GM19372 (cell line): ENCODE data around the gene SHH.
"Not testable (repeated sequence)": the region's sequence is repeated elsewhere in the genome, so short reads cannot be mapped to it uniquely, and the experiment has no call there.

Source experiments
- ATAC-seq: cut with Tn5 transposase; IDR thresholded peaks from one replicate; pipeline ENCODE4 v1.9.1; 2021; ENCODE audit warnings: mild to moderate bottlenecking, low read depth, moderate library complexity; ENCODE audit not compliant: unreplicated experiment

Gene SHH

DNA sequence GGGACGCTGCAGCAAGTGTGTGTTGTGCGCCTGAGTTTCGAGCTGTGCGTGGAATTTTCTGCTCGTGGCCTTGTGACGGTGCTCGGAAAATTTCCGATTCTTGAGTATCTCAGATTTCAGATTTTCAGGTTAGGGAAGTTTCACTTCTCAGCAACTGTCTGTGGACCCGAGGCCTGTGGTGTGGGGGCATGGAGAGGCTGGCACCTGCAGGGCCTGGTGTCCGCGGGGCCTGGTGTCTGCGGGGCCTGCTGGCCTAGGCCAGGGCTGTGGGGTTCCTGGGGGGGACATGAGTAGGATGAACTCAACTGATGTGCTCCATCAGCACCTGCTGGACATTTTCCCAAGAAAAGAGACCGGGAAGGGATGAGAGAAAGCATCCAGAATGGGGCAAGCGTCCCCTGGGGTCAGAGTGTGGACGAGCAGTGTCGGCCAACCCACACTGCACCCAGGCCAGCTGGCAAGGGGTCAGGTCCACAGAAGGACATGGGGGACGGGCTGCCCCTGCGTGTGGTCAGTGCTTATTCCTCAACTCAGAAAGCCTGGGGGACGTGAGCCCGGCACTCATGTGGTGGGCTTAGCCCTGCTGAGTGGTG is 31.3 kb upstream of the SHH start:
- no peak for ATAC-seq

DNA sequence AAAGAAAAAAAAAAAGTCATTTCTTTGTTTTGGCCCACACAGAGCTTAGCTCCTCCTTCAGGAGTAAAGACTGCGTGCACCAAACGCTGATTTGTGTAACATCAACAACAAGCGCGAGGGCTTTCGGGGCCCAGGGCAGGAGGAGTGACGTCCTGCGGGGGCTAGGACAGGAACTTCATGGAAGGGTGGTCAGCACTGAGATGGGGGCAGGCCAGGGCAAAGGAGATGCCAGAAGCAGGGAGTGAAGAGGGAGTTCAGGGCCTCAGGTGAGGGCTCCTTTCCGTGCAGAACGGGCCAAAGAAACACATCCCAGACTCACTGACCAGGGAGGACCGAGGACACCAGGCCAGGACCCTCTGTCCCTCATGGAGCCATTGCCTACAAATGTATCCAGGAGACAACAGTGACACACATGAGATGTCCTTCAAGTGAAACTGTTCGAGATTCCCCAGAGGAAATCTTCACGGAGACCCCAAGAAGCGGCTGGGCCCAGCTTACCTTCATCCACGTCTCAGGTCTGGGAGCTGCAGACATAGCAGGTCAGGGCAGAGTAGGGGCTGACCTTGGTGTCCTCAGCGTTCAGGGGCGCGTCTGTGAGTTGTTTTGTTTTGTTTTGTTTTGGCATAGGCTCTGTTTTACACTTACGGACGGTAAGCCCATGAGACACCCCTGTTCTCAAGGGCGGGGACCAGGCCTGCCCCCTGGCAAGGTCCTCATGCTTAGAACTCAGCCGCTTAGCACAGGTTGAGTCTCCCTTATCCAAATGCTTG is 30.4 kb upstream of the SHH start:
- ATAC-seq, result no peak

DNA sequence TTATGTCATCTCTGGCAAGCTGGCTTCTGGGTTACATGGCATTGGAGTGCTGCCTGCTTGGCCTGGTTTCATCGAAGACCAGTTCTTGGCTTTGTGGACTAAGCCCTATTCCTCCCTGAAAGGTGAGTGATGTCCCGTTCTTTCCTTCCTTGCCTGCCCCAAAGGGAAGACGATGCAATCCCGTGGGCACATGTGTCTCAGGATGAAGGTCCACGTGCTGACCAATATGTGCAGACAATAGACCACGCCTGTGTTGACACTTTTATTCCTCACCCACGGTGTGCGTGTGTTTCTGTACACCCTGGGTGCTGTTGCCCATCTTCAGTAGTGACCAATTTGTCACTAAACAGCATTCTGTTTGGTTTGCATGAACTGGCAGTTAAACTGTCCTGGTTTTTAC is 28.6 kb upstream of the SHH start:
- no peak for ATAC-seq

DNA sequence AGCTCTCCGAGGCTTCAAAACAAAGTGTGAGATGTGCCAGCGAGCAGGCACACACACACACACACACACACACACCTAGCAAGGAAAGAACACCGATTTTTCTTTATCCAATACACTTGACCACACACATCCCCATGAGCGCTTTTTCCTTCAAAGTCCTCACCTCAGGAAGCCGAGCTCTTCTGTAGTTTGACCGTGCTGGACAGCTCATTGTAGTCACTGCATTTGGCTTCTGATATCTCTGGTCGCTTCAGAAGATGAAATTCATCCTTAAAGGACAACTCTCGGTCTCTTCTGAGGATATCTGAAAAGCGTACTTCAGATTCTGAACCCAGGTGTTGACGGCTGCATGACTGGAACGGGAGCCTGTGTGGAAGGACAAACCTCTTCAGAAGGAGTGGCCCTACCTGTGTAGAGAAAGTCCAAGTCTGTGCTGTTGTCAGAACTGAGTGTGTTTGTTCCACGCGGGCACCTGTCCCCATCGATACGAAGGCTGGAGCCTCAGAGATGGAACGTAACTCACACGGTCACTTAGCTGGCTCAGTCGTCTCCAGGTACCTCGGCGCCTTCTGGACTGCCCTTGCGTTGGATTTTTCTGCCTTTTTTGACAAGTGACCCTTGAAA is 28.1 kb upstream of the SHH start:
- no peak for ATAC-seq

DNA sequence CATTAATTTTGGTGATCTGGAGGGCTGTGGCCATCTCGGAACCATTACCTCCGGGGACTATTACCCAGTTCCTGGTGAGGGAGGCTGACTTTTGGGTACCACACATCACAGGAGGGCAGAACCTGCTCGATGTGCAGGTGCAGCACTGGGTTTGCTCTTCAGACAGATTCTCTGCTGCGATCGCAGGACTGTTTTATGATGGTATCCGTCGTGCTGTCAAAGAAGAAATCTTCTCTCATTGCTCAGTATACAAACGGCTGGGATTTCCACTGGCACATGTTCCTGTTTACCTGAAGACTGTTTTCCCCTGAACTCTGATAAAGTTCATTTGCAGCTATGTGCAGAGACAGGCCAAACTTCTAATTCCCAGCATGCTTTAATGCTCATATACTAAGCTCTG is 27.2 kb upstream of the SHH start:
- ATAC-seq, result no peak

DNA sequence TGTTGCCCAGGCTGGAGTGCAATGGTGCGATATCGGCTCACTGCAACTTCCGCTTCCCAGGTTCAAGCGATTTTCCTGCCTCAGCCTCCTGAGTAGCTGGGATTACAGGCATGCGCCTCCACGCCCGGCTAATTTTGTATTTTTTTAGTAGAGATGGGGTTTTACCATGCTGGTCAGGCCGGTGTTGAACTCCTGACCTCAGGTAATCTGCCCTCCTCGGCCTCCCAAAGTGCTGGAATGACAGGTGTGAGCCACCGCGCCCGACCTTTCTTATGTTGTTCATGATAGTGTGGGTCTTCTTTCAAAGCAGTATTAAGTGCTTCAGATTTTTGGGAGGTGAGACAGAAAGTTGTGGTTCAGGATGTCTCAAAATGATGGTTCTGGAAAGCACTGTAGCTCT is 26.0 kb upstream of the SHH start:
- not testable (repeated sequence) for ATAC-seq

DNA sequence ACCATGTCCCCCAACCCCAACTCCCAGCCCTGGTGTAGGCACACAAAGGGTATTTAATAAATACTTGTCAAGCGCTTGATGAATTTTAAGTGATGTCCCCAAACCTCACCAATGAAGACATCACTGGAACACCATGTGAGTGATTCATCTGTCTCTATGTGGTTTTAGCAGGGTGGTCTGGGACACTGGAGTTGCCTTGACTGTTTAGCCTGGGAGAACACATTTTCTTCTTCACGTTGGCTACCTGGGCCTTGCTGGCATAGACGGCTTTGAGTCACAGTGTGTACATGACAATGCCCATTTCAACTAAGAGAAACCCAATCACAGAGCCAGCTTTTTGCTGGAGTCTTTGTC is 24.8 kb upstream of the SHH start:
- no peak for ATAC-seq

DNA sequence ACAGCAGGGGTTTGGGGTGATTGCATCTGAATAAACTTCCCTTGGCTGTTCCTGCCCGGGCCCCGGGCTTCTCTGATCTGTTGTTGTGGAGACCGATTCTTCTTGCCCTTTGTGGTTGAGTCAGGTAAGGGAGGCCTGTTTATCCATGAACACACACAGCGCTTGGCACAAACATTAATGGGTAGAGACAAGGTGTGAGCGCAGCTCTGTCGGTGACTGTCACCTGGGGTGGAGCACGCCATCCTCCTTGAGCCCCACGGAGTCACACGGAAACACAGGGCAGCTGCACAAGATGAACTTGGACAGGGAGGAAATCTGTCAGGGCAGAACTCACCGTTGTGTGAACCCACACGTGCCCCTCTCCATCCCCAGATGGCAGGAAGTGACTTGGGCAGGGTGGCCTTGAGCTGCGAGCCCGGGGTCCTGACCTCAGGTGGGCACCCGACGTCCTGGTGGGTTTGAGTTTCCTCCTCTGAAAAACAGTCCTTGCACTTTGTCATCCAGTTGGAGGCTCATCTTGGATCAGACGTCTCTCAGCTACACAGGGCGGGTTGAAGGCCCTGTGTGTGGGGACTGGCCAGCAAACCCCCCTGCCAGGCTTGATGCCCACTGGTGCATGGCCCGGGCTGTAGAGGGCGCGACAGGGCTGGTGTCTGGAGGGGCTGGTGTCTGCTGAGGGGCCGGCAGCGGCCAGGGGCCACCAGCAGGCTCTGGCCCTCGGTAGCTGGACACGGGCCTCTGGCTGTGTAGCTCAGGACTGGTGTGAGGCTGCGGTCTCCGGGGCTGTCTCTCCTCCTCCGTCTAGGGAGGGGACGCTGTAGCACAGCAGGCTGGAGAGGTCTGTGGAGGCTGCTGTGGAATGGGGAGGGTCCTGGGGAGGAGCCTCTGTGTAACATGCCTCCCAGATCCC is 24.2 kb upstream of the SHH start:
- ATAC-seq, result no peak

DNA sequence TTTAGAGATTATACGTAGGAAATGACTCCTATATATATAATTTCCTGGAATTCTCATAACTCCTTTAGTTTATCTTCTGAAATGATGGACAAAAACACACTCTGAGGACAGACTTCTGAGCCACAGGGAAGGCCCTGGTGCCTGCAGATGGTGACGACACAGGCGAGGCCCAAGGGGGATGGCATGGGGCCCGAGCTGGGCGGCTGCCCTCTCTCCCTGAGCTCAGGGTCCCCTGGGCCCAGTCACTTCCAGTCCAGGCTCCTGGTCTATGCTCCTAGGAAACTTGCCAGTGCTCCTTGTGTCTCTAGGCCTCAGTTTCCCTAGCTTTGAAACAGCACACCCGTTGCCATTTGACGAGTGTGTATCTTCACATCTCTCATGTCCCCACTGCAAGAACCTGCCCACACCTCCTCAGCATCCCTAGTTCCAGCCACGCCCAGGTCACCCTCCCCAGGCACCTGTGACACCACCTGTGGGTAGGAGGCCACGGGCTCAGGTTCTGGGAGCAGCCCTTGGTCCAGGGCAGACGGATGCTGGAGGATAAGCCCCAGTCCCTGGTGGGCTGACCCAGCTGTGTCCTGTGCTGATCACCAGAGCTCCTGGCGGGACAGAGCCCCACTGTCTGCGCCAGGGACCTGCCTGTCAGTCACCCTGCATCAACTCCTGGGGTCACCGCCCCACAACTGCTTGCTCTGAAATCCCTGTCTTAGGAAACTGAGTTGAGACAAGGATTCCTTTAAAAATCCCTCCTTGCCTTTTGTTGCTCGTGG is 23.4 kb upstream of the SHH start:
- ATAC-seq, result no peak

DNA sequence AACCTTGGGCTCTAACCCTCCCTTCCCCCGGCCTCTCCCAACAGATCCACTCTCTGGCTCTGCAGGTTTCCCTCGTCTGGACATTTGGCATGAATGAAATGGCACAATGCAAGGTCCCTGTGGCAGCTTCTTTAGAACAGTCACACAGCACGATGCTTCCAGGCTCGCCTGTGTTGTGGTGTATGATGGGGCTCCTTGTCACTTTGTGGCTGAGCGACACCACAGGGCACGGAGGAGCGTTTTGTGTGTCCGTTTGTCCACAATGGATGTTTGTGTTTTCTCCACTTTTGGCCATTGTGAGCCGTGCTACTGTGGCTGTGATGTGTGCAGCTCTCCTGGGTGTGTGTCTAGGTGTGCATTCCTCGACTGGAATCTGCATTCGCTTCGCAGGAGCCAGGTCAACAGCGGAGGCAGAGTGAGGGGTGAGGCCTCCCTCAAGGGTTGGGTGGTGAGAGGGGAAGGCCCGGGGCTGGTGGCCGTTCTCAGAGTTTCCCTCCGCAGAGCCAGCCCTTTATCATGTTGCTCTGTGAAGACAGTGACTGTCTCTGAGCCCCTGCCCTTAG is 22.3 kb upstream of the SHH start:
- ATAC-seq, result no peak

DNA sequence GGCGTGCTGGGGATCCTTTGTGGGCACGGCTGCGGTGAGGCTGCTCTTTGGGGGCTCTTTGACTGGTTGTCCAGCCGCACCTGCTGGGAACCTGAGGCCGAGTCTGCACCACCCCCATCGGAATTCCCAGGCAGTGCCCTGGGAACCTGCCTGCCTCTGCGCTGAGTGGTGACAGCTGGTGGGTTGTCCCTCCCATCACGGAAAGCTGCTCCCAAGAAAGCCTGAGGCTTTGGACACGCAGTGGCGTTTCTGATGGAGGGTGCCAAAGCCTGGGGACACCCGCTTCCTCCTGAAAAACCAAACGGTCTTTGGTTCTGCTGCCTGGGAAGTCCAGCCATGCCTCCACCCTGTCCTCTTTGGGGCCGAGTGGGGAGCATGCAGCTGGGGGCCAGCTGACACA is 21.4 kb upstream of the SHH start:
- ATAC-seq, result no peak

DNA sequence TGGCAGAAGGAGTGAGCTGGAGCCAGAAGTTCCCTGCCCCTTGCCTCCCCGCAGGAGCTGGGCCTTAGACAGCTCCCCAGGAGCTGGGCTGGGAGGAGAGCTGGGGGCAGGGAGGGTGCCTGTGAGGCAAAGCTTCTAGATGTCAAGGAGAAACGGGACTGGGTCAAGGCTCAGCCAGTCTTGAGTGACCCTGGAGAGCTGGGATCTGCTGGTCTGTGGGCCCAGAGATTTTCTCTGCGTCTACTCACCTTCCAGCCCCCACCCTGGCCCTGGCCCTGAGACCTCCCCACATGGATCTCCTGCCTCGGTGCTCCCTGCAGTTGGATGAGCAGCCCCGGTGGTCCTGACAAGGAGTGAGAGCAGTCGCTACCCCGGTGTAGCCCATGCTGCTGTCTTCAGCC is 20.3 kb upstream of the SHH start:
- ATAC-seq, result no peak

DNA sequence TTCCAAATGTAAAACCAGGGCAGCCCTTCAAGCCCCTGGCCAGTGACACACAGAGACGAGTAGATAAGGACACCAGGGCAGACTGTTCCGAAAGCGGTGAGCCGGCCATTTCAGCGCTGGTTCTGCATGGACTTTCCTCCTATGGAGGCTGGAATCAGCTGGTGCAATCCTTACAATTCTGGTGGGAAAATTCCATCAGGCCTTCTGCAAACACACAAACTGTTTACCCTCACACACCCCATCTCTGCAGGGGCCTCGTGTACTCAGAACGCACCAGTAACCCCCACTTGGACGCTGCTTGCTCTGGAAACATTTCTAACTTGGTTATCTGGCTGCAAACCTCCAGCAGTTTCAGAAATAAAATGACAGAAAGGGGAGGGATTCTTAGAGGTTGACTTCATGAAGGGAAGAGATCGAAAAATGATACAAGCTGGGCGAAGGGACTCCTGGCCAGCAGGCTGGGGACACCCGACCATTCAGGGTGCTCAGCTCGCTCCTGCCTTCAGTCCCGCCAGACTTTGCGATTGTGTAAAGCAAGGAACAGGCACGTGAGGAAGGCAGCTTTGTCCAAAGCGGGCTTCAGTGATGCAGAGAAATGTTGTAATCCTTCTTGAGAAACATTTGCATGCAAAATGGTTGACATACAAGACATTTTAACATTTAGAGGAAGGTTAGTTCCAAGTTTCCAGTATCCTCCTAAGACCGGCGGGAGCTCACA is 19.7 kb upstream of the SHH start:
- no peak for ATAC-seq

DNA sequence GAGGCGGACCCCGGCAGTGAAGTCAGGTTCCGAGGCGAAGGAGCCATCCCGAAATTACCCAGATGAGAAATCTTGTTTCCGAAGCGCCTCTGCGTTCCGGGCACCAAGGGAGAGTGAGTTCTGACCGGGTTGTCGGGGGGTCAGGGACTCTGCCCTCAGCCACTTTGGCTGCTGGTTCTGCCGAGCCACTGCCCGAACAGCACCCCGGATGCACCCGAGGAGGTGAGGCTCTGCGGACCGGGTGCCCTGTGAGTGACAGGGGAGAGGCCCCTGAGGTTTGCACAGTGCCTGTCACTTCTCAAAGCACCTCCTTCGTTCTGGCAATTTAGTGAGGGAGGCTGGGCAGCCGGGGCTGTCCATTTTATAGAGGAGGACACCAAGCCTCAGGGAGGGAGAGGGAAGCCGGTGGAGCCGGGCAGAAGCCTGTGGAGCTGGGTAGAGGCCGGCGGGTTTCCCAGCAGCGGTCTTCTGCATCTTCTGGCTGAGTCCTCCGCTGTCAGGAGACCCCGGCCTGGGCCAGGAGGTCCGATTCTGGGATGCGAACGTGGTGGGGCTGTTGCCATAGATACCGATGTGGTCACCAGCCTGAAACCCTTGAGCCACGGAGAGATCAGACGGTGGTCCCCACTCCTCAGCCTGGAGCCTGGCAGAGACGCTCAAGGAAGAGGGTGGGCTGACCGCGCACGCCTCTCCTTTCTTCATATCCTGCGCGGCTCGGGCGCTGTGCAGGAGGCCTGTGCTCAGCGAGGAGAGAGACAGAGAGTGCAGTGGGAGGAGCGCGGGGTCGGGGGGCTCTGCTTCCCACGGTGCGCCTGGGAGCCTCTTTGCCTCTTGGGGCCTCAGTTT is 18.9 kb upstream of the SHH start:
- ATAC-seq, result no peak

DNA sequence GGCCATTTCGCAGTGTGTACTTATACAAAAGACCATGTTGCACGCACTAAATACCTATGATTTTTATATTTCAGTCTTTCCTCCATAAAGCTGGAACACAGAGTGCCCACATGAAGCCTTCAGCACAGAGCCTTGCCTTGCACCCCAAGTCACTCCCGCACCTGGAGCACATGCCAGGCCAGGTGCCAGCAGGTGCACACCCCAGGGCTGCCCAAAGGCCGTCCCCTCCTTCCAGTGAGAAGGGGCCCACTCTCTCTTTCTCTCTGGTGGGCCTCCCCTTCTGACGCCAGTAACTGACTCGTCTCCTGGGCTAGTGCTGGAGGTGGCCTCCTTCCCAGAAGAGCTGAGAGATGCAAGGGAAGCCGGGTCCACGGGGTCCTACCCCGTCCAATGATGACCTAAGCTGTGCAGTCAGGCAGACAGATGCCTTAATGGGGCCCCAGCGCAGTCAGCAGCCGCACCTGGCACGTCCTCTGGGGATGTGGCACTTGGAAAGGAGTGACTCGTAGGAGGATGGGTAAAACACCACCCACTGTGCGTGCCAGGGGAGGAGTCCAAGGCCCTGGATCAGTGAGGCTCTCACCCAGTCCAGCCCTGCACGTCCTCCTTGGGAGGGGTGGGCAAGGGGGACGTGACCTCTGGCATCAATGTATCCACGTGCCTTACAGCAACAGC is 17.7 kb upstream of the SHH start:
- no peak for ATAC-seq

DNA sequence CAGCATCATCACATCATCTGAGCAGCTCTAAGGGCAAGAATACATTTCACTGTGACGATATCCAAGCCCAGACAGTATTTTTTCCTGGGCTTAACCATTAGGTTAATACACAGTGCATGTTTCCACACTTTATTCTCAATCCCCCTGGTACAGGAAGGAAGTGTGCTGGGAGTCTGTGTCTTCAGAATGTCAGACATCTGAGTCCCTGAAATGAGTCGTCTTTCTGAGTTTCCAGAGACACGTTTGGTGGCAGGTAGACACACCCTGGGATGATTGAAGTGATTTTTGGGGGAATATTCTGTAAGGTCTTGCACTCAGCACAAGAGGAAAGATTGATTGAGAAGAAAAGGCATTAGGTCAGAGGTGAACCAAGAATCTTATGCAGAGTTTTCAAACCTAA is 13.1 kb upstream of the SHH start:
- ATAC-seq, result no peak

DNA sequence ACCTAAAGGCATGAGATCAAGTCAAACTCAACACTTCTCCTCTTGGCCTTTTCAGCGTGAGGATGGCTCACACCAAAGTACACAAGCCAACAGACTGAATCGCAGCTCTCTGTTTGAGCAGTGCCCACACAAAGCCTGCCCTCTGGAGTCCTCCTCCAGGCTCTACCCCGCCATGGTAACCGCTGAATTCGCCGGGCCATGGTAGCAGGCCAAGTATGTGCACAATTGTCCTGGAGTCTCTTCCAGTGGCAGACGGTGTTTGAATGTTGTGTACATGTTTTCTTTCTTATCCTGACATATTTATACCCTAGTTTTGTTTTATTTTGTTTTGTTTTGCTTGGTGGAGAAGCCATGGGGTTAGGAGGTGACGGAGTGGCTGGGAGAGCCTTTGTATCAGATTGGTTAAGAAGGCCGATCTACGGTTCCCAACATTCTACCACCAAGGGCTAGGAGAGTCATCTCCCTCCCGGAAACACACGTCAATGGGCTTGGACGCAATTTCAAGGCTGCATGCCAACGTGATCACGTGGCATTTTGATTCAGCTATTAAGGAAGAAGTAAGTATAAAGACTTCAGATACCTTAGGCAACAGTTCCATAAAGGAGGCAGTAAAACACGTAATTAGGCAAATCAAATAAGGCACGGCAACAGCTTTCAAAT is 12.1 kb upstream of the SHH start:
- no peak for ATAC-seq

DNA sequence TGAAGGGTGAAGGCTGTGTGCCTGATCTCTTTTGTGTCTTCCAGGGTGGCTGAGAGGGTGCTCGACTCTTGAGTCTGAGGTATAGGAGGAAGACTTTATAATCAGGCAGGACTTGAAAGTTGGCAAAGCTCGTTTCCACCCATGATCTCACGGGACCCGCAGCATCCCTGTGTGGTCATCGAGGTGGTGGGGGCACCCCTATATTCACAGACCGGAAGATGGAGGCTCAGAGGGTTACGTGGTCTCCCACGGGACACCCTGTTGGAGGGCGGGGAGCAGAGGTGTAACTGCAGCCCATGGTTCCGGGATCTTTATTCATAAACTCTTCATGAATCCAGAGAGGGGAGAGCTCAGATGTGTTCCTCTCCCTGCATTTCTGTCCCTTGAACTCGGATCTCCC is 9.6 kb upstream of the SHH start:
- ATAC-seq, result no peak
